Measurements from ENCODE around the gene GALR3. TPM values are rescaled to one million over a fixed set of nuclear protein-coding genes. Genes with fewer than 3 reads are reported as not detected.

The GALR3 gene
- total and polyA plus RNA-seq, 5 donors, result not detected

- Histone ChIP-seq H3K27me3 (ENCODE audit: control insufficient read depth, insufficient read depth) (no peaks in the 10 kb centered on the region), H3K9me3 (ENCODE audit: control insufficient read depth, low read length) (no peaks in the 10 kb centered on the region), H3K4me3 (ENCODE audit: low read length) (no peak overlapping the region), H3K27ac (ENCODE audit: low read length) (no peak overlapping the region), H3K4me1 (ENCODE audit: control insufficient read depth, insufficient read depth, low read length) (peaks cover 5% of the 10 kb centered on the region)
- 46% methylated on average over 34 of the region's 34 CpGs for WGBS
- intact Hi-C loops (cut with DNase I), result no loop called here
- ATAC-seq (no peak), DNase-seq (peak in 2 of 3 donors; percentile 59 to 67)
Observed at GRCh38 chr22:37803639-37804351, 19.4 kb upstream of the GALR3 start.

- intact Hi-C loops (cut with DNase I), result no loop called here
- H3K27me3 ChIP-seq (ENCODE audit: control insufficient read depth, insufficient read depth), result no peaks in the 10 kb centered on the region
- H3K9me3 ChIP-seq (ENCODE audit: control insufficient read depth, low read length), result no peaks in the 10 kb centered on the region
- ATAC-seq (no peak), DNase-seq (peak in 2 of 3 donors; percentile 62 to 77)
- H3K4me1 ChIP-seq (ENCODE audit: control insufficient read depth, insufficient read depth, low read length), result peaks cover 5% of the 10 kb centered on the region
- H3K4me3 ChIP-seq (ENCODE audit: low read length), result peak overlapping the region; percentile 89
- WGBS, result 6% methylated on average over 29 of the region's 29 CpGs
- peak overlapping the region; percentile 95 for H3K27ac ChIP-seq (ENCODE audit: low read length)
Observed at GRCh38 chr22:37804352-37804880, 18.8 kb upstream of the GALR3 start.

- WGBS, result 2% methylated on average over 86 of the region's 87 CpGs
- peak; percentile 64 to 72 for ATAC-seq
- intact Hi-C loops (cut with DNase I), result no loop called here
- Histone ChIP-seq H3K27ac (ENCODE audit: low read length) (peak overlapping the region; percentile 95), H3K4me1 (ENCODE audit: control insufficient read depth, insufficient read depth, low read length) (peaks cover 5% of the 10 kb centered on the region), H3K27me3 (ENCODE audit: control insufficient read depth, insufficient read depth) (no peaks in the 10 kb centered on the region), H3K9me3 (ENCODE audit: control insufficient read depth, low read length) (no peaks in the 10 kb centered on the region), H3K4me3 (ENCODE audit: low read length) (peak overlapping the region; percentile 89)
- DNase-seq, result peak; percentile 90 to 98 (median 97)
Observed at GRCh38 chr22:37804881-37805809, 18.0 kb upstream of the GALR3 start.

- Histone ChIP-seq H3K27ac (ENCODE audit: low read length) (peak overlapping the region; percentile 95), H3K4me1 (ENCODE audit: control insufficient read depth, insufficient read depth, low read length) (peaks cover 5% of the 10 kb centered on the region), H3K4me3 (ENCODE audit: low read length) (peak overlapping the region; percentile 89), H3K27me3 (ENCODE audit: control insufficient read depth, insufficient read depth) (no peaks in the 10 kb centered on the region), H3K9me3 (ENCODE audit: control insufficient read depth, low read length) (no peaks in the 10 kb centered on the region)
- no peak for ATAC-seq
- peak in 1 of 3 donors; percentile 35 for DNase-seq
- intact Hi-C loops (cut with DNase I), result no loop called here
- WGBS, result 19% methylated on average over 10 of the region's 10 CpGs
Observed at GRCh38 chr22:37805810-37806277, 17.3 kb upstream of the GALR3 start.

- Histone ChIP-seq H3K9me3 (ENCODE audit: control insufficient read depth, low read length) (no peaks in the 10 kb centered on the region), H3K27ac (ENCODE audit: low read length) (peak overlapping the region; percentile 19), H3K27me3 (ENCODE audit: control insufficient read depth, insufficient read depth) (no peaks in the 10 kb centered on the region), H3K4me3 (ENCODE audit: low read length) (peak overlapping the region; percentile 89), H3K4me1 (ENCODE audit: control insufficient read depth, insufficient read depth, low read length) (peaks cover 5% of the 10 kb centered on the region)
- peak in 1 of 3 donors; percentile 63 for DNase-seq
- under 1% methylated on average over 19 of the region's 19 CpGs for WGBS
- ATAC-seq, result no peak
- intact Hi-C loops (cut with DNase I), result no loop called here
Observed at GRCh38 chr22:37806409-37807333, 16.5 kb upstream of the GALR3 start.

- DNase-seq, result peak; percentile 96 to 99 (median 98)
- ATAC-seq, result peak; percentile 92 to 93
- intact Hi-C loops (cut with DNase I), result no loop called here
- Histone ChIP-seq H3K27me3 (ENCODE audit: control insufficient read depth, insufficient read depth) (no peaks in the 10 kb centered on the region), H3K4me3 (ENCODE audit: low read length) (peak within 1 kb of the TSS; percentile 89), H3K9me3 (ENCODE audit: control insufficient read depth, low read length) (no peaks in the 10 kb centered on the region), H3K27ac (ENCODE audit: low read length) (peak within 1 kb of the TSS; percentile 19), H3K4me1 (ENCODE audit: control insufficient read depth, insufficient read depth, low read length) (peaks cover 5% of the 10 kb centered on the region)
- under 1% methylated on average over 73 of the region's 73 CpGs for WGBS
Observed at GRCh38 chr22:37807410-37808293, 15.5 kb upstream of the GALR3 start, which contains the start of gene GCAT. GCAT (plus strand) TSS chr22:37807934; CDS start chr22:37807968, 34 bp downstream.

GRCh38 chr22:37808294-37808657, 14.9 kb upstream of the GALR3 start:
- peaks cover 5% of the 10 kb centered on the region for H3K4me1 ChIP-seq (ENCODE audit: control insufficient read depth, insufficient read depth, low read length)
- no peaks in the 10 kb centered on the region for H3K9me3 ChIP-seq (ENCODE audit: control insufficient read depth, low read length)

GRCh38 chr22:37809672-37810333, 13.4 kb upstream of the GALR3 start:
- no peak overlapping the region for H3K27ac ChIP-seq (ENCODE audit: low read length)
- no peak overlapping the region for H3K4me3 ChIP-seq (ENCODE audit: low read length)
- ATAC-seq (no peak), DNase-seq (no peak)
- intact Hi-C loops (cut with DNase I), result loop anchor here in 2 of 4 donors (10.0 kb wide), 3 partner anchors 125 to 155 kb away; partner anchors contain the start of genes C22orf23 (in 1 of the 2) and POLR2F (in 1 of the 2)
- no peaks in the 10 kb centered on the region for H3K9me3 ChIP-seq (ENCODE audit: control insufficient read depth, low read length)
- peaks cover 5% of the 10 kb centered on the region for H3K4me1 ChIP-seq (ENCODE audit: control insufficient read depth, insufficient read depth, low read length)
- WGBS, result 94% methylated on average over 5 of the region's 5 CpGs
- H3K27me3 ChIP-seq (ENCODE audit: control insufficient read depth, insufficient read depth), result no peaks in the 10 kb centered on the region

More at GRCh38 chr22:37808294-37808657, 14.9 kb upstream of the GALR3 start:
- H3K27ac ChIP-seq (ENCODE audit: low read length), result no peak overlapping the region
- H3K4me3 ChIP-seq (ENCODE audit: low read length), result peak overlapping the region; percentile 89
- ATAC-seq (no peak), DNase-seq (peak in 1 of 3 donors; percentile 37)
- H3K27me3 ChIP-seq (ENCODE audit: control insufficient read depth, insufficient read depth), result no peaks in the 10 kb centered on the region
- WGBS, result 9% methylated on average over 8 of the region's 8 CpGs
- intact Hi-C loops (cut with DNase I), result no loop called here

- DNase-seq (no peak), ATAC-seq (no peak)
- H3K27ac ChIP-seq (ENCODE audit: low read length), result no peak overlapping the region
- WGBS, result 94% methylated on average over 2 of the region's 2 CpGs
- no peaks in the 10 kb centered on the region for H3K4me1 ChIP-seq (ENCODE audit: control insufficient read depth, insufficient read depth, low read length)
- no peaks in the 10 kb centered on the region for H3K9me3 ChIP-seq (ENCODE audit: control insufficient read depth, low read length)
- H3K4me3 ChIP-seq (ENCODE audit: low read length), result no peak overlapping the region
- H3K27me3 ChIP-seq (ENCODE audit: control insufficient read depth, insufficient read depth), result no peaks in the 10 kb centered on the region
- intact Hi-C loops (cut with DNase I), result loop anchor here in 2 of 4 donors (10.0 kb wide), 3 partner anchors 123 to 153 kb away; partner anchors contain the start of genes C22orf23 (in 1 of the 2) and POLR2F (in 1 of the 2)
Observed at GRCh38 chr22:37811867-37812266, 11.3 kb upstream of the GALR3 start.
